GM18861 (cell line): ENCODE results near the gene PNMA6E.

ENCODE experiments used
- ATAC-seq: cut with Tn5 transposase; IDR thresholded peaks from one replicate; pipeline ENCODE4 v1.9.1; 2021; ENCODE audit not compliant: unreplicated experiment

PNMA6E gene

GRCh38 chrX:153361781-153362397 is 39.3 kb downstream of the PNMA6E start:
- no peak for ATAC-seq

GRCh38 chrX:153357877-153358276 is 43.3 kb downstream of the PNMA6E start:
- ATAC-seq, result no peak

GRCh38 chrX:153353416-153353815 is 47.7 kb downstream of the PNMA6E start:
- ATAC-seq, result no peak

GRCh38 chrX:153352858-153353257 is 48.3 kb downstream of the PNMA6E start:
- no peak for ATAC-seq

GRCh38 chrX:153351981-153352380 is 49.2 kb downstream of the PNMA6E start:
- no peak for ATAC-seq

GRCh38 chrX:153349952-153350351 is 51.2 kb downstream of the PNMA6E start:
- no peak for ATAC-seq

- ATAC-seq, result no peak
Observed at GRCh38 chrX:153348421-153348820, 52.7 kb downstream of the PNMA6E start.

GRCh38 chrX:153347530-153347929 is 53.6 kb downstream of the PNMA6E start:
- ATAC-seq, result no peak
